Nephron progenitor cell (in vitro differentiated cells): ENCODE results near the gene FYN.
A peak's percentile ranks its signal among the peaks of the same experiment; 100 is the strongest.
"Not testable (repeated sequence)": the region's sequence is repeated elsewhere in the genome, so short reads cannot be mapped to it uniquely, and the experiment has no call there.

Experiments
- DNase-seq: peaks from one replicate; pipeline ENCODE4 v3.0.0; 2021
- H3K27ac Mint-ChIP-seq: 2 replicates; pipeline ENCODE4 v1.8.0; 2021; ENCODE audit warnings: mild to moderate bottlenecking, moderate library complexity, mixed read lengths
- H3K27me3 Mint-ChIP-seq: 2 replicates; pipeline ENCODE4 v1.8.0; 2021; ENCODE audit warnings: mild to moderate bottlenecking, low read depth, mixed read lengths; ENCODE audit not compliant: poor library complexity
- H3K36me3 Mint-ChIP-seq: 2 replicates; pipeline ENCODE4 v1.8.0; 2021; ENCODE audit warnings: low read depth, mixed read lengths
- H3K4me1 Mint-ChIP-seq: 2 replicates; pipeline ENCODE4 v1.8.0; 2021; ENCODE audit warnings: mixed read lengths
- H3K4me3 Mint-ChIP-seq: 2 replicates; pipeline ENCODE4 v1.8.0; 2021; ENCODE audit warnings: mild to moderate bottlenecking, moderate library complexity, mixed read lengths
- H3K9me3 Mint-ChIP-seq: 2 replicates; pipeline ENCODE4 v1.8.0; 2021; ENCODE audit warnings: mild to moderate bottlenecking, moderate library complexity, mixed read lengths
- CTCF ChIP-seq: fragments of 200-600 bp; sonication (generic); IDR thresholded peaks from 2 replicates; pipeline ENCODE4 v1.5.0; 2021; ENCODE audit warnings: antibody characterized with exemption

FYN gene

GRCh38 chr6:111916747-111917146, 43.5 kb upstream of the FYN start:
- no peak for TF ChIP-seq CTCF
- no peak for DNase-seq
- H3K4me1 Mint-ChIP-seq, result peaks cover 19% of the 10 kb centered on the region
- no peak overlapping the region for H3K27ac Mint-ChIP-seq
- no peaks in the 10 kb centered on the region for H3K36me3 Mint-ChIP-seq
- H3K9me3 Mint-ChIP-seq, result no peaks in the 10 kb centered on the region
- peaks cover 4% of the 10 kb centered on the region for H3K27me3 Mint-ChIP-seq
- no peak overlapping the region for H3K4me3 Mint-ChIP-seq

GRCh38 chr6:111914617-111915016, 41.4 kb upstream of the FYN start:
- DNase-seq, result no peak
- Mint-ChIP-seq H3K27ac (peak overlapping the region; percentile 35), H3K4me1 (no peaks in the 10 kb centered on the region), H3K4me3 (no peak overlapping the region), H3K36me3 (no peaks in the 10 kb centered on the region), H3K9me3 (no peaks in the 10 kb centered on the region), H3K27me3 (no peaks in the 10 kb centered on the region)
- TF ChIP-seq CTCF, result no peak

- TF ChIP-seq CTCF, result no peak
- no peak overlapping the region for H3K4me3 Mint-ChIP-seq
- H3K36me3 Mint-ChIP-seq, result peaks cover 8% of the 10 kb centered on the region
- peaks cover 12% of the 10 kb centered on the region for H3K9me3 Mint-ChIP-seq
- H3K27me3 Mint-ChIP-seq, result no peaks in the 10 kb centered on the region
- DNase-seq, result no peak
- no peak overlapping the region for H3K27ac Mint-ChIP-seq
- peaks cover 10% of the 10 kb centered on the region for H3K4me1 Mint-ChIP-seq
Measured at GRCh38 chr6:111912904-111913303, 39.7 kb upstream of the FYN start.

- DNase-seq, result no peak
- H3K9me3 Mint-ChIP-seq, result peaks cover 13% of the 10 kb centered on the region
- peaks cover 8% of the 10 kb centered on the region for H3K36me3 Mint-ChIP-seq
- H3K4me3 Mint-ChIP-seq, result no peak overlapping the region
- peak overlapping the region; percentile 50 for H3K27ac Mint-ChIP-seq
- peaks cover 10% of the 10 kb centered on the region for H3K4me1 Mint-ChIP-seq
- no peak for TF ChIP-seq CTCF
- H3K27me3 Mint-ChIP-seq, result no peaks in the 10 kb centered on the region
Measured at GRCh38 chr6:111911428-111911827, 38.2 kb upstream of the FYN start.

GRCh38 chr6:111909238-111909637, 36.0 kb upstream of the FYN start:
- Mint-ChIP-seq H3K4me1 (peaks cover 10% of the 10 kb centered on the region), H3K36me3 (peaks cover 8% of the 10 kb centered on the region), H3K27me3 (no peaks in the 10 kb centered on the region), H3K9me3 (peaks cover 17% of the 10 kb centered on the region), H3K4me3 (peak overlapping the region; percentile 2), H3K27ac (peak overlapping the region; percentile 52)
- no peak for DNase-seq
- TF ChIP-seq CTCF, result no peak

GRCh38 chr6:111908365-111908764, 35.1 kb upstream of the FYN start:
- H3K4me1 Mint-ChIP-seq, H3K27ac Mint-ChIP-seq, H3K36me3 Mint-ChIP-seq, H3K27me3 Mint-ChIP-seq, H3K4me3 Mint-ChIP-seq, DNase-seq: not testable (repeated sequence)
- peaks cover 17% of the 10 kb centered on the region for H3K9me3 Mint-ChIP-seq
